HG03103 (cell line): ENCODE measurements around the gene ANKRD28.

Source experiments
- ATAC-seq: cut with Tn5 transposase; IDR thresholded peaks from one replicate; pipeline ENCODE4 v1.9.1; 2021; ENCODE audit warnings: low read depth; ENCODE audit not compliant: unreplicated experiment

The ANKRD28 gene

GRCh38 chr3:15676259-15676658 lies 121.5 kb downstream of the ANKRD28 start:
- no peak for ATAC-seq

DNA sequence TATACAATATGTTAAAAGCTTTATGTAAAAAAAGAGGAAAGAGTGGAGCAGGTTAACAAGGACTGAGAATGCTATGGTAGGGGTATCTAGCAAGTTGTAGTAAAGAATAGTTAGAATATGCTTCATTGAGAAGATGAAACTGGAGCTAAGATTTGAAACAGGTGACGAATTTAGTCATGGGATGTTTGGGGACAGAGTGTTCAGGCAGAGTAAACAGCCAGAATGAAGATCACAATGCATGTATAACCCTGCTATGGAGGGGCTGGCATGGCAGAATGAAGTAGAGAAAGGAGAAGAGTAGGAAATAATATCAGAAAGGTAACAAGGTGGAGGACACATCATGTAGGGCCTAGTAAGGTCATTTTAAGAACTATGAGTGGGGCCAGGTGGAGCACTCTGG lies 124.2 kb downstream of the ANKRD28 start:
- ATAC-seq: no peak

- no peak for ATAC-seq
Observed at GRCh38 chr3:15667484-15667883, 130.3 kb downstream of the ANKRD28 start.

DNA sequence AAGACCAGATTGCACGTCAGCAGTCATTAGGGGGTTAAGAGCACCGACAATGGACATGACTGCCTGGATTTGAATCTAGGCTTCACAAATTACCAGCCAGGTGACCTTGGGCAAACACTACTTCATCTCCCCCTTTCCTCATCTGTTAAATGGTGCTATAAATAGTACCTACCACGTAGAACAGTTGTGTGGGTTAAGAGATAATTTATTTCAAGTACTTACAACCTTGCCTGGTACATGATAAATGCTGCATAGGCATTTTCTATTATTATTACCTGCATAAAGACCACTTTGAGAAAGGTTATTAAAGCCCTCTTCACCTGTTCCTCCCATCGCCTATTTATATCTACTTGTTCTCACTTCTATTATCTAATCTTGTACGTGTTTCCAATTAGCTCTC lies 131.5 kb downstream of the ANKRD28 start:
- ATAC-seq: no peak

DNA sequence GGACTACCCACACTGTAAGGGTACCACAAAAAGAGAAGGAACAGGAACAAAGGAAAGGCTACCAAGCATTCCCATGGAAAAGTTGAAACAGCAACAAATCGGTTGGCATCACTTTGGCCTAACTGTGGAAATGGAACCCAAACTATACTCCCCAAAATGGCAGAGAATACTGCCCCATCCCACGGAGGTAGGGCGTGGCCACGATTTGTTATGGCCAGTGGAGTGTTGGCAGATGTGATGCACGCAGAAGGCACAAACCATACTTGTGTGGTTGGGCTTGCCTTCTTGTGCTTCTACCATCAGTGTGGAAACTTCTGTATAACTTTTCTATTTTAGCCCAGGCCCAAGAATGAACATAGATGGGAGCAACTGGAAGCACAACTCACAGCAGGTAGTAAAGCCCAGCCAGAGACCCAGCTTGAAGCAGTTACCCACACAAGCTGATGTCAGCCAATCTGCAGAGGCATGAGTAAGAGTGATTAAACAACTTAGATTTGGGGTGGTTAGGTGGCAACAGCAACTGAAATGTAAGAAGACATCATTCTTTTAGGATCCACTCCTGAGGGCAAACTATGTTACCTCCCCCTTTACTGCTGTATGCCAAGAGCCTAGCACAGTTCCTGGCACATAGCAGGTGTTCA lies 132.1 kb downstream of the ANKRD28 start:
- ATAC-seq: no peak

DNA sequence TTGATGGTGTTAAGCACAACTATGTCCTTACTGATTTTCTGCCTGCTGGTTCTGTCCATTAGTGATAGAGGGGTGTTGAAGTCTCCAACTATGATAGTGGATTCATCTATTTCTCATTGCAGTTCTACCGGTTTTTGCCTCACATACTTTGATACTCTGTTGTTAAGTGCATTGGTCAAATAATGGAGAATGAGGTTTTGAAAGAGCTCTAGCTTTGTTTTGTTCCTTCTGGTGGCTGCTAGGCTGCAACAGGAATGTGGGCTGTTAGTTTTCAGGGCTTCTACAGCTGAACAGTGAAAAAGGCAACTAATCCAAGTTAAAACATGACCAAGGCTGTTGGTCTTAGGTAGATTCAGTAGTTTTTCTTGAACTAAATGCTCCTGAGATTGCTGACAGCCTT lies 133.6 kb downstream of the ANKRD28 start:
- ATAC-seq: no peak

- no peak for ATAC-seq
Observed at GRCh38 chr3:15660055-15660935, 137.5 kb downstream of the ANKRD28 start.

GRCh38 chr3:15659254-15659975 lies 138.4 kb downstream of the ANKRD28 start:
- ATAC-seq: no peak

DNA sequence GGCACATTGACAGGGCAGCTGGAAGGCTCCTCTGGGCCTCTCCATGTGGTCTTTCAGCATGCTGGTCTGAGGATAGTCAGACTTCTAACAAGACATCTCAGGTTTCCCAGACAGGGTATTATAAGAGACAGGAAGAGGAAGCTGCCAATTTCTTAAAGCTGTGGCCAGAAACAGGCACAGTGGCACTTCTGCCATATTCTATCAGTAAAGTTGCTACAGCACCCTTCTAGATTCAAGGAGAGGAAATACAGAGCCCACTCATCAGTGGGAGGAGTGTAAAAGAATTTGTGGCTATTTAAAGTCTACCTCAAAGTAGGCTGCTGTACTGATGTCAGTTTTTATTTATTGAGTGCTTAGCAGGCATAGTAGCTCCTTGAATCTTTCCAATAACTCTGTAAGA lies 140.8 kb downstream of the ANKRD28 start:
- ATAC-seq: no peak

DNA sequence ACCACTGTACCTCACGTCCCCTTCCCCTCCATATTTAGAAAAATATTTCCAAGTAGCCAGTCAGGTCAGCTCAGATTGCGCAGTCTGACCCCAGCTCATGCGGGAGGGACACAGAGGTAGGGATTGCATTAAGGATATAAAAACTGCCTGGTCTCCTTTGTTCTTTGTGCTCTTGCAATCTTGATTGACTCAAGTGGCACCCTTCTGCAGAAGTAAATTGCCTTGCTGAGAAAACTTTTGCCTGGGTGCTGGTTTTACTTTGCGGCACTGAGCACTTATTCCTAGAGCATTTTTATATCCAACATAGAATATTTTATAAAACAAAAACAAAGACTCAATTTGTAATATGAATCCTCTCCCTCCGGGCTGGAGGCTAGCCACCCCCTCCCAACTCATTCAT lies 141.4 kb downstream of the ANKRD28 start:
- ATAC-seq: no peak

GRCh38 chr3:15654891-15655290 lies 142.9 kb downstream of the ANKRD28 start:
- ATAC-seq: no peak

DNA sequence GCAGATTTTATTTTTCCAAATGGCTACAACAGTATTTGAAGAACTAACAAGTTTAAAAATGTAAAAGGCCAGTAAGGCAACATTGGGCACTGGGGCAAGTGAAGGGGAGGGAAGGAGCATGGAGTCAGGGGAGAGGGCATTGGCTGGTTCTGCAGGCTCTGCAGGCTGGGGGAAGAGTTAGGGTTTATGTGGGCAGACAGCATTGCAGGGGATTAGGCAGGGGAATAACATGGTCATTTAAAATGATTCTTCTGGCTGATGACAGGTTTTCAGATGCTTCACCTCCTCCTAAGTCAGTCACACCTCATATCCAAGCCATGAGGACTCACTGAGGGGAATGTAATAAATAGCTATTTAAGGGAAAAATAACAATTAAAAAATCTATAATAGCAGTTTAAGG lies 143.7 kb downstream of the ANKRD28 start:
- no peak for ATAC-seq

- ATAC-seq: no peak
Observed at GRCh38 chr3:15653321-15653720, 144.5 kb downstream of the ANKRD28 start.

GRCh38 chr3:15651396-15651795 lies 146.4 kb downstream of the ANKRD28 start:
- no peak for ATAC-seq

GRCh38 chr3:15649858-15650257 lies 147.9 kb downstream of the ANKRD28 start:
- ATAC-seq: no peak

DNA sequence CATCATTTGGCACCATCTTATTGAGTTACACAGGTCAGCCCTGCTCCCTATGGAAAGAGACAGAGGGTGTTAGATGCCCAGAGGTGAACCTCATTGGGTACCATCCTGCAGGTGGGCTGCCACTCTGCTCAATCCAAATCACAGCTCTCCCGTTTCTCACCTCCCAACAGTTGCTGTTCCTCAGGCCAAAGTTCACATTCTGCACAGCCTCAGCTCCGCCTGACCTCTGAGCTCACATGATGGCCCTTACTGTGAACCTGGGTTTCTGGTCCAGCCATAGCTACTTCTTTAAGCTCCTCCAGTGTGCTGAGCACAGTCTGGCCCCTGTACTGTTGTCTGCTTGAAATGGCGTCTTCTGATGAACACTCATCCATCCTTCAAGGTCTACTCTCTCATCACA lies 148.4 kb downstream of the ANKRD28 start:
- no peak for ATAC-seq

- peak; percentile 93 for ATAC-seq
Observed at GRCh38 chr3:15647611-15648167, 150.1 kb downstream of the ANKRD28 start.

DNA sequence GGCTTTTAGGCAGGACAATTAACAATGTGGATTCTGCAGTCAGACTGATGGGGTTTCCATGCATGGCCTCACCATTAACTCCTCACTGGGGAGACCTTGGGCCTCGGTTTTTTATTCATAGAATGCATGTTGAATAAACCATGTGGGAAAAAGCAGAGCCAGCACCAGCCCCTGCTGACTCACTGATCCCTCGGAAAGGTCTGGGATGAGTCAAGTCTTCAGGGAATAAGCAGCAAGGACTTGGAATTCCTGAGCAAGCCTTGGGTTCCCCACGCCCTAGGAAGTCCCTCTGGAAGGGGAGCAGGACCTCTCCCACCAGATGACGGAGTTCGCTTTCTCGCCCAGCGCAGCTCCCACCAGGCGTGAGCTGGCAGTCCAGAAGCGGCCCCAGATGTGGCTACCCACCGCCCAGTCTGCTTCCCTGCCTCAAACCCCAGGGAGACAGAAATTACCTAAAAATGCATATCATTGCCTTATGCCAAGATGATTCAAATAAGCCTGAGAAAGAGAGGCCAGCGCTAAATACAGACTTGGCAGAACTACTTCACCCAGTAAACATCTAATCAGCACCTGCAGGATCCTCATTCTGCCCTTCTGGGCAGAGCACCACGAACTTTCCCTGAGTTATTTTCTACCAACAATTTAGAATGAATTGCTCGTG lies 150.8 kb downstream of the ANKRD28 start:
- ATAC-seq: peak; percentile 4

DNA sequence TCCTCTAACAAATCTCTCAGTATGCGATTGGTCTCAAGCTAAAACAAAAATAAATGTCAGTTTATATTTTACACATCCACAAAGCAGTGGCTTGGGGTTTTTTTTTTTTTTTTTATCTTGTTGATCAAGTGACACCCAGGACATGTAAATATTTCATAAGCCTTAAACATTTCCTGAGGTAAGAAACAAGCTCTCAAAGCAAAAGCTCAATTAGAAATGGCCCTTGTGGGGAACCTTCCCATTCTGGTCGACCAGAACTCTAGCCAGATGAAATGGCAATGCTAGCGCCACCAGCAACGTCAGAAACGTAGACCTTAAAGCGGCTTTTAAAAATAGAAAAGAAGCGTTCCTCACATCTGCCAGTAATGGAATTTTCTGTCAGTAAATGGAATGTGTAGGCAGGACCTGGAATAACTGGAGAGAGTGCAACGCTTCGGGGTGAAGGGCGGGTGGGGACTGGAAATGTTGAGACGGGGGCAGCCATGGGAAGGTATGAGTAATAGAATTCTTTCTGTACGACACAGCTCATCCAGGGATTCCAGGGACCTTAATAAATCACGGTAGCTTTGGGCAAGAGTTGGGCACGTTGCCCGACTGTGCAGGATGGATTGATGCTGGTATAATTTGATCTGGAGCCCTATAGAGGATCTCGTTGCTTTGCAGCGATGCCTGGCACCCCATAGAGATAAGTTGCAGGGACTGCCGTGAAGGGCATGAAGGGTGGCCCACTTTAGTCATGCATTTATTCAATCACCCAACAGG lies 151.9 kb downstream of the ANKRD28 start:
- no peak for ATAC-seq

GRCh38 chr3:15645246-15645645 lies 152.5 kb downstream of the ANKRD28 start:
- no peak for ATAC-seq
